HepG2 (cell line): ENCODE data around the gene RARG. TPM values are rescaled to one million over a fixed set of nuclear protein-coding genes. Genes with fewer than 3 reads are reported as not detected.

ENCODE experiments used
- ATAC-seq: fragments of 200-7000 bp; cut with Tn5 transposase; 3 replicates; pipeline ENCODE4 v1.9.1; 2020; ENCODE audit warnings: mild to moderate bottlenecking, moderate library complexity
- BruUV-seq: library from RNA; stranded (reverse); fragments of 400-500 nt; replicated peaks from 2 replicates; lab custom pipeline; 2021; lab: Mats Ljungman, UMichigan
- CTCF ChIA-PET: fragments of 300-600 bp; formaldehyde crosslinking; extraction: SDS; loops from one replicate; lab custom pipeline; 2021; ENCODE audit warnings: low total read pairs, inconsistent platforms, low intra/inter-chr PET ratio; lab: Yijun Ruan, JAX
- POLR2A ChIA-PET: fragments of 350-600 bp; sonication (Branson Sonifier 250); formaldehyde crosslinking; loops from one replicate; lab custom pipeline; 2020; ENCODE audit warnings: antibody characterized with exemption, inconsistent platforms; lab: Yijun Ruan, JAX
- DNase-seq: peaks from one replicate; pipeline ENCODE4 v3.0.0-alpha.2; 2015; ENCODE audit warnings: low spot score
- FAIRE-seq: peaks from 3 replicates; lab custom pipeline; 2011; peaks lifted over from hg19 to GRCh38; lab: Jason Lieb, UNC
- H2AFZ ChIP-seq: one replicate; pipeline ENCODE4 v1.6.1; 2011; ENCODE audit warnings: low read length, inconsistent platforms
- H3K27ac ChIP-seq: fragments of 300-600 bp; 3 replicates; pipeline ENCODE4 v1.8.0; 2011; ENCODE audit warnings: mixed run types, mild to moderate bottlenecking, mixed read lengths, low read length, inconsistent platforms; ENCODE audit not compliant: insufficient read depth; ENCODE audit errors: extremely low read length
- H3K27me3 ChIP-seq, 2 experiments: fragments of 200-600 bp in 1 of 2; 2 replicates in 1 of 2; 3 replicates in 1 of 2; pipeline versions ENCODE4 v1.6.0 to v1.8.0; 2011; ENCODE audit warnings: low read length in 2 of 2, mild to moderate bottlenecking in 2 of 2, moderate library complexity in 2 of 2, inconsistent platforms in 1 of 2; ENCODE audit not compliant: insufficient read depth in 2 of 2, control insufficient read depth in 1 of 2
- H3K36me3 ChIP-seq, 2 experiments: fragments of 200-600 bp in 1 of 2; replicated peaks in 1 of 2; 2 replicates in 1 of 2; 3 replicates in 1 of 2; pipeline versions ENCODE4 v1.5.1 to v1.8.0; 2011; ENCODE audit warnings: low read length in 2 of 2, inconsistent platforms in 1 of 2; ENCODE audit not compliant: insufficient read depth in 2 of 2, control insufficient read depth in 1 of 2
- H3K4me1 ChIP-seq: 2 replicates; pipeline ENCODE4 v1.5.1; 2012; ENCODE audit warnings: low read length, inconsistent platforms; ENCODE audit not compliant: insufficient read depth
- H3K4me2 ChIP-seq: 2 replicates; pipeline ENCODE4 v1.6.0; 2011; ENCODE audit warnings: low read depth, low read length, inconsistent platforms
- H3K4me3 ChIP-seq, 3 experiments: fragments of 200-600 bp in 1 of 3; sonication (generic), shearing (Covaris generic) in 1 of 3; replicated peaks in 1 of 3; 2 replicates each; pipeline ENCODE4 v1.5.1; 2011 to 2016; ENCODE audit warnings: low read length in 3 of 3, inconsistent platforms in 2 of 3, low read depth in 2 of 3, mild to moderate bottlenecking in 2 of 3, control low read depth in 1 of 3, mixed read lengths in 1 of 3; ENCODE audit not compliant: insufficient read depth in 1 of 3
- H3K79me2 ChIP-seq: one replicate; pipeline ENCODE4 v1.6.1; 2011; ENCODE audit warnings: low read length, inconsistent platforms; ENCODE audit not compliant: insufficient read depth
- H3K9ac ChIP-seq: 2 replicates; pipeline ENCODE4 v1.6.0; 2011; ENCODE audit warnings: mild to moderate bottlenecking, low read depth, low read length, inconsistent platforms; ENCODE audit not compliant: insufficient read depth
- H3K9me3 ChIP-seq: 2 replicates; pipeline ENCODE4 v1.5.1; 2012; ENCODE audit warnings: mild to moderate bottlenecking, low read length
- H4K20me1 ChIP-seq: 2 replicates; pipeline ENCODE4 v1.6.0; 2011; ENCODE audit warnings: inconsistent platforms, mild to moderate bottlenecking, low read length, moderate library complexity; ENCODE audit not compliant: insufficient read depth
- BCL6 ChIP-seq: IDR thresholded peaks from 2 replicates; pipeline ENCODE4 v1.6.1; 2016; ENCODE audit warnings: missing genetic modification reagents, missing compliant biosample characterization
- BRD4 ChIP-seq: sonication (generic); formaldehyde crosslinking; IDR thresholded peaks from 2 replicates; pipeline ENCODE4 v1.4.0; 2020; ENCODE audit warnings: missing genetic modification reagents
- CCDC6 ChIP-seq: sonication (generic); formaldehyde crosslinking; IDR thresholded peaks from 2 replicates; pipeline ENCODE4 v1.8.1; 2022; ENCODE audit warnings: mild to moderate bottlenecking, missing genetic modification reagents, moderate library complexity
- GABPB1 ChIP-seq: IDR thresholded peaks from 2 replicates; pipeline ENCODE4 v1.6.1; 2016; ENCODE audit warnings: mild to moderate bottlenecking, missing genetic modification reagents, moderate library complexity, missing compliant biosample characterization
- HNRNPK ChIP-seq: fragments of 200-400 bp; formaldehyde crosslinking; IDR thresholded peaks from 2 replicates; pipeline ENCODE4 v1.6.1; 2018; ENCODE audit warnings: low read length, low read depth, moderate library complexity, mild to moderate bottlenecking; ENCODE audit not compliant: poor library complexity, severe bottlenecking
- NCOA2 ChIP-seq: sonication (generic); formaldehyde crosslinking; IDR thresholded peaks from 2 replicates; pipeline ENCODE4 v1.8.0; 2022; ENCODE audit warnings: inconsistent platforms
- NFRKB ChIP-seq: fragments of 450-650 bp; IDR thresholded peaks from 2 replicates; pipeline ENCODE4 v1.6.1; 2017
- POLR2AphosphoS5 ChIP-seq: IDR thresholded peaks from 2 replicates; pipeline ENCODE4 v1.6.1; 2012; ENCODE audit warnings: low read depth, low read length
- RARA ChIP-seq: IDR thresholded peaks from 2 replicates; pipeline ENCODE4 v1.6.1; 2016; ENCODE audit warnings: missing genetic modification reagents, missing compliant biosample characterization
- ZNF431 ChIP-seq: sonication (generic); formaldehyde crosslinking; IDR thresholded peaks from 2 replicates; pipeline ENCODE4 v1.9.0; 2022; ENCODE audit warnings: missing genetic modification reagents, low read depth, mild to moderate bottlenecking, borderline replicate concordance
- ZNF556 ChIP-seq: sonication (generic); formaldehyde crosslinking; IDR thresholded peaks from 2 replicates; pipeline ENCODE4 v1.4.0; 2020; ENCODE audit warnings: mild to moderate bottlenecking, missing genetic modification reagents, borderline replicate concordance
- ZNF619 ChIP-seq: sonication (generic); formaldehyde crosslinking; IDR thresholded peaks from 2 replicates; pipeline ENCODE4 v1.4.0; 2020; ENCODE audit warnings: mild to moderate bottlenecking, missing genetic modification reagents
- ZNF850 ChIP-seq: sonication (generic); formaldehyde crosslinking; conservative IDR thresholded peaks from 2 replicates; pipeline ENCODE4 v1.9.0; 2021; ENCODE audit warnings: mild to moderate bottlenecking, missing genetic modification reagents
- WGBS: methylation state at CpG from one replicate; pipeline ENCODE4 v1.1.6; 2017; ENCODE audit warnings: low lambda C conversion rate; 5-methylcytosine and 5-hydroxymethylcytosine counted together
- in situ Hi-C: cut with HindIII; loops from 2 replicates; pipeline ENCODE4 v1.10.0; 2017; ENCODE audit warnings: low pct_unique_long_range_greater_than_20kb; ENCODE audit not compliant: extremely low pct_ligation_motif_present
- intact Hi-C: fragments of 100-400 bp; cut with micrococcal nuclease; formaldehyde crosslinking; loops from one replicate; pipeline ENCODE4 v1.10.0; 2022; ENCODE audit not compliant: unreplicated experiment
- polyA plus RNA-seq, 8 experiments: library from polyadenylated mRNA; depleted of rRNA in 3 of 8; stranded (reverse) in 7 of 8; unstranded in 1 of 8; fragments of >200 nt; fragmentation: Illumina TruSeq in 4 of 8; extraction: Trizol in 4 of 8; gene quantifications; 2 replicates each; pipeline versions ENCODE4 v1.2.1 to v1.2.3, GENCODE V29; 2011 to 2016; ENCODE audit warnings: low read depth in 4 of 8, missing spikeins in 1 of 8, mixed read lengths in 1 of 8; ENCODE audit not compliant: insufficient read depth in 1 of 8
- total RNA-seq, 5 experiments: library from RNA; depleted of rRNA; stranded (reverse); fragments of >200 nt; fragmentation: Illumina TruSeq; extraction: Trizol; gene quantifications; 2 replicates each; pipeline ENCODE4 v1.2.3, GENCODE V29; 2016; ENCODE audit warnings: low read depth in 1 of 5
- TF ChIP-seq, protein P1 (sequence below): sonication (generic); formaldehyde crosslinking; IDR thresholded peaks from 2 replicates; pipeline ENCODE4 v1.4.0; 2020; ENCODE audit warnings: missing genetic modification reagents
- TF ChIP-seq, protein P2 (sequence below): sonication (generic); formaldehyde crosslinking; IDR thresholded peaks from 2 replicates; pipeline ENCODE4 v1.4.0; 2020; ENCODE audit warnings: missing genetic modification reagents
- TF ChIP-seq, protein P3 (sequence below), 2 experiments: sonication (generic) in 1 of 2; formaldehyde crosslinking in 1 of 2; IDR thresholded peaks; 2 replicates each; pipeline versions ENCODE4 v1.4.0 to v1.6.1; 2016 to 2020; ENCODE audit warnings: borderline replicate concordance in 1 of 2, low read depth in 1 of 2, mild to moderate bottlenecking in 1 of 2, missing genetic modification reagents in 1 of 2
- TF ChIP-seq, protein P4 (sequence below): sonication (generic); formaldehyde crosslinking; IDR thresholded peaks from 2 replicates; pipeline ENCODE4 v1.4.0; 2020; ENCODE audit warnings: mild to moderate bottlenecking, missing genetic modification reagents

Gene RARG
- total and polyA plus RNA-seq, 2 of the 13 experiments (the other 11 are each of a cell fraction or from before 2014, with no cell fraction given) = 0.77 to 1.5 TPM

DNA sequence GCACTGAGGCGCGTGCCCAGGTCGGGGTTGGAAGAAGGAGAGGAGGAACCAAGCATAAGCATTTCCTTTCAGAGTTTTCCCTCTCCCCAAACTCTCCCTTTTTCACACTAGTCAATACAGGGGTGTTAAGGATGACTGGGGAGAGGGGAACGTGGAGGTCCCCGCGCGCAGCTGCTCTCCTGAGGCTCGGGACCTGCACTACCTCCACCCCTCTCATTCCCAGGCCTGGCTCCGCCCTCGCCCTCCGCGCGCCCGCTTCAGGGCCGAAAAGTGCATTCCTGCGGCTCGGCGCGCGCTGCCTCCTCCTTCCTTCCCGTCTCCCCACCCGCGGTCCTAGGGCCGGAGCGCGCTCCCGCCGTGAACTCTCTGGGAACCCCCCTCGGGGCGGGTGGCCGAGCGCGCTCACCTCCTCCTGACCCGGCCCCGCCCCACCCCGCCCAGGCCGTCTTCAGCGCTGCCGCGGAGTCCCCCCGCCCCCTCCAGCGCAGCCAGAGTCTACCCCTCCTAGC lies 11.3 kb downstream of the RARG start:
- Histone ChIP-seq H3K36me3 (no peaks in the 10 kb centered on the region), H3K4me2 (peak overlapping the region; percentile 100), H3K4me1 (peaks cover 73% of the 10 kb centered on the region), H3K9me3 (no peaks in the 10 kb centered on the region), H3K27ac (peak overlapping the region; percentile 88), H2AFZ (no peak overlapping the region), H3K9ac (peak overlapping the region; percentile 85; the same call in 1 of the 2 replicates), H3K79me2 (no peaks in the 10 kb centered on the region), H3K27me3 (peaks cover 0 to 20% of the 10 kb centered on the region in 2 experiments; a peak in 3 of 5 replicates), H3K4me3 (peak overlapping the region; percentile 75 to 89 (median 89)), H4K20me1 (no peaks in the 10 kb centered on the region)
- DNase-seq (peak; percentile 81), ATAC-seq (peak; percentile 80), FAIRE-seq (peak; percentile 43)
- intact Hi-C loops = loop anchor here (5.0 kb wide), 1 partner anchor 77 kb away; the partner anchor contains the start of genes MYG1 and PFDN5
- WGBS = 2% methylated on average over 8 of the region's 42 CpGs
- ChIA-PET CTCF (no interaction called here), POLR2A (interaction anchor here (1.0 to 3.7 kb wide), 10 partner anchors 10 to 280 kb away, joined by 3 to 17 read pairs (median 8); partner anchors contain the start of genes AAAS, CSAD, ESPL1 and PFDN5)
- BruUV-seq = no TSS peak
- in situ Hi-C loops = no loop called here
- TF ChIP-seq HNRNPK = peak; percentile 39
- 0 out of 2 replicates have a peak, but pooled peaks have one; percentile 57 for TF ChIP-seq ZNF431 (CRISPR knock-in tag)
- TF ChIP-seq NFRKB = no peak
- 0 out of 2 replicates have a peak, but pooled peaks have one; percentile 19 for TF ChIP-seq NCOA2 (CRISPR knock-in tag)
- TF ChIP-seq POLR2AphosphoS5 = no peak
- peak; percentile 65 for TF ChIP-seq BCL6 (CRISPR knock-in tag)
- peak; percentile 62; the same call in 1 of the 2 replicates for TF ChIP-seq CCDC6
- peak; percentile 99 for TF ChIP-seq ZNF850 (CRISPR knock-in tag)
- TF ChIP-seq BRD4 = no peak
- 0 out of 2 replicates have a peak, but pooled peaks have one; percentile 34 for TF ChIP-seq GABPB1 (CRISPR knock-in tag)
- TF ChIP-seq, protein P1, sequence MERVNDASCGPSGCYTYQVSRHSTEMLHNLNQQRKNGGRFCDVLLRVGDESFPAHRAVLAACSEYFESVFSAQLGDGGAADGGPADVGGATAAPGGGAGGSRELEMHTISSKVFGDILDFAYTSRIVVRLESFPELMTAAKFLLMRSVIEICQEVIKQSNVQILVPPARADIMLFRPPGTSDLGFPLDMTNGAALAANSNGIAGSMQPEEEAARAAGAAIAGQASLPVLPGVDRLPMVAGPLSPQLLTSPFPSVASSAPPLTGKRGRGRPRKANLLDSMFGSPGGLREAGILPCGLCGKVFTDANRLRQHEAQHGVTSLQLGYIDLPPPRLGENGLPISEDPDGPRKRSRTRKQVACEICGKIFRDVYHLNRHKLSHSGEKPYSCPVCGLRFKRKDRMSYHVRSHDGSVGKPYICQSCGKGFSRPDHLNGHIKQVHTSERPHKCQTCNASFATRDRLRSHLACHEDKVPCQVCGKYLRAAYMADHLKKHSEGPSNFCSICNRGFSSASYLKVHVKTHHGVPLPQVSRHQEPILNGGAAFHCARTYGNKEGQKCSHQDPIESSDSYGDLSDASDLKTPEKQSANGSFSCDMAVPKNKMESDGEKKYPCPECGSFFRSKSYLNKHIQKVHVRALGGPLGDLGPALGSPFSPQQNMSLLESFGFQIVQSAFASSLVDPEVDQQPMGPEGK (CRISPR knock-in tag) = peak; percentile 86
- TF ChIP-seq ZNF619 (CRISPR knock-in tag) = no peak
- TF ChIP-seq, protein P2, sequence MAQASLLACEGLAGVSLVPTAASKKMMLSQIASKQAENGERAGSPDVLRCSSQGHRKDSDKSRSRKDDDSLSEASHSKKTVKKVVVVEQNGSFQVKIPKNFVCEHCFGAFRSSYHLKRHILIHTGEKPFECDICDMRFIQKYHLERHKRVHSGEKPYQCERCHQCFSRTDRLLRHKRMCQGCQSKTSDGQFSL (CRISPR knock-in tag) = 0 out of 2 replicates have a peak, but pooled peaks have one; percentile 65
- no peak; the same call in 1 of the 2 replicates for TF ChIP-seq ZNF556 (CRISPR knock-in tag)
- TF ChIP-seq, protein P3, sequence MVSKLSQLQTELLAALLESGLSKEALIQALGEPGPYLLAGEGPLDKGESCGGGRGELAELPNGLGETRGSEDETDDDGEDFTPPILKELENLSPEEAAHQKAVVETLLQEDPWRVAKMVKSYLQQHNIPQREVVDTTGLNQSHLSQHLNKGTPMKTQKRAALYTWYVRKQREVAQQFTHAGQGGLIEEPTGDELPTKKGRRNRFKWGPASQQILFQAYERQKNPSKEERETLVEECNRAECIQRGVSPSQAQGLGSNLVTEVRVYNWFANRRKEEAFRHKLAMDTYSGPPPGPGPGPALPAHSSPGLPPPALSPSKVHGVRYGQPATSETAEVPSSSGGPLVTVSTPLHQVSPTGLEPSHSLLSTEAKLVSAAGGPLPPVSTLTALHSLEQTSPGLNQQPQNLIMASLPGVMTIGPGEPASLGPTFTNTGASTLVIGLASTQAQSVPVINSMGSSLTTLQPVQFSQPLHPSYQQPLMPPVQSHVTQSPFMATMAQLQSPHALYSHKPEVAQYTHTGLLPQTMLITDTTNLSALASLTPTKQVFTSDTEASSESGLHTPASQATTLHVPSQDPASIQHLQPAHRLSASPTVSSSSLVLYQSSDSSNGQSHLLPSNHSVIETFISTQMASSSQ (IDR thresholded peaks at IDR 0.05; ENCODE audit: low read depth) = no peak
- TF ChIP-seq, protein P3 (CRISPR knock-in tag; IDR thresholded peaks at IDR 0.05; ENCODE audit: borderline replicate concordance) = peak; percentile 6; the same call in 1 of the 2 replicates
- TF ChIP-seq, protein P4, sequence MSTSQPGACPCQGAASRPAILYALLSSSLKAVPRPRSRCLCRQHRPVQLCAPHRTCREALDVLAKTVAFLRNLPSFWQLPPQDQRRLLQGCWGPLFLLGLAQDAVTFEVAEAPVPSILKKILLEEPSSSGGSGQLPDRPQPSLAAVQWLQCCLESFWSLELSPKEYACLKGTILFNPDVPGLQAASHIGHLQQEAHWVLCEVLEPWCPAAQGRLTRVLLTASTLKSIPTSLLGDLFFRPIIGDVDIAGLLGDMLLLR (CRISPR knock-in tag) = 0 out of 2 replicates have a peak, but pooled peaks have one; percentile 20
- peak; percentile 93 for TF ChIP-seq RARA (CRISPR knock-in tag)
